ENCODE results near the gene MED13L.

DNA sequence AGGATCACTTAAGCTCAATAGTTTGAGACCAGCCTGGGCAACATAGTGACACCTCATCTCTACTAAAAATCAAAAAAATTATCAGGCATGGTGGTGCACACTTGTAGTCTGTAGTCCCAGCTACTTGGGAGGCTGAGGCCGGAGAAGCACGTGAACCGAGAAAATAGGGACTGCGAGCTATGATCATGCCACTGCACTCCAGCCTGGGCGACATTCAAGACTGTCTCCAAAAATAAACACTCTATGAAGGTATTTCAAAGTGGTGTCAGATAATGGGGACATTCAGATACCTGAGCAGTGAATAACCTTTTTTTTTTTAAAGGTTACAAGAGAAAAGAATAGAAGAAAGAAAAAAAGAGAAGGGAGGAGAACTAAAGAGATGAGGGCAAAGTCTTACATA lies 98.1 kb downstream of the MED13L start:
- TF ChIP-seq POLR2A (IDR thresholded peaks at IDR 0.05) (no peak), POLR2AphosphoS5 (IDR thresholded peaks at IDR 0.05) (no peak)
- TF ChIP-seq, protein P1, sequence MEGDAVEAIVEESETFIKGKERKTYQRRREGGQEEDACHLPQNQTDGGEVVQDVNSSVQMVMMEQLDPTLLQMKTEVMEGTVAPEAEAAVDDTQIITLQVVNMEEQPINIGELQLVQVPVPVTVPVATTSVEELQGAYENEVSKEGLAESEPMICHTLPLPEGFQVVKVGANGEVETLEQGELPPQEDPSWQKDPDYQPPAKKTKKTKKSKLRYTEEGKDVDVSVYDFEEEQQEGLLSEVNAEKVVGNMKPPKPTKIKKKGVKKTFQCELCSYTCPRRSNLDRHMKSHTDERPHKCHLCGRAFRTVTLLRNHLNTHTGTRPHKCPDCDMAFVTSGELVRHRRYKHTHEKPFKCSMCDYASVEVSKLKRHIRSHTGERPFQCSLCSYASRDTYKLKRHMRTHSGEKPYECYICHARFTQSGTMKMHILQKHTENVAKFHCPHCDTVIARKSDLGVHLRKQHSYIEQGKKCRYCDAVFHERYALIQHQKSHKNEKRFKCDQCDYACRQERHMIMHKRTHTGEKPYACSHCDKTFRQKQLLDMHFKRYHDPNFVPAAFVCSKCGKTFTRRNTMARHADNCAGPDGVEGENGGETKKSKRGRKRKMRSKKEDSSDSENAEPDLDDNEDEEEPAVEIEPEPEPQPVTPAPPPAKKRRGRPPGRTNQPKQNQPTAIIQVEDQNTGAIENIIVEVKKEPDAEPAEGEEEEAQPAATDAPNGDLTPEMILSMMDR (IDR thresholded peaks at IDR 0.05), result no peak

Data from transverse colon (tissue), 4 donors.